Thoracic aorta (tissue), 2 donors: Measurements from ENCODE around the gene MRPS14. TPM values are rescaled to one million over a fixed set of nuclear protein-coding genes. Genes with fewer than 3 reads are reported as not detected.

ENCODE experiments used
- ATAC-seq: fragments of 150-250 bp; one replicate; pipeline ENCODE4 v1.8.0; 2017; ENCODE audit warnings: low read depth; ENCODE audit not compliant: insufficient number of reproducible peaks, low FRiP score
- DNase-seq: peaks from one replicate; pipeline ENCODE4 v3.0.0-alpha.2; 2020; ENCODE audit warnings: low spot score
- H3K27ac ChIP-seq, 2 donors: fragments of 200-600 bp; sonication (generic); 1 replicate in 1 of 2; 2 replicates in 1 of 2; pipeline ENCODE4 v1.5.1; 2016; ENCODE audit warnings: mild to moderate bottlenecking in 2 of 2, moderate library complexity in 2 of 2
- H3K27me3 ChIP-seq: fragments of 200-600 bp; sonication (generic); replicated peaks from 2 replicates; pipeline ENCODE4 v1.6.0; 2016; ENCODE audit warnings: mild to moderate bottlenecking; ENCODE audit not compliant: insufficient read depth
- H3K36me3 ChIP-seq: fragments of 200-600 bp; sonication (generic); one replicate; pipeline ENCODE4 v1.5.1; 2016
- H3K4me1 ChIP-seq, 2 donors: fragments of 200-600 bp; sonication (generic); 1 replicate in 1 of 2; 2 replicates in 1 of 2; pipeline versions ENCODE4 v1.5.1 to v1.6.0; 2016; ENCODE audit warnings: low read depth in 2 of 2, mild to moderate bottlenecking in 1 of 2; ENCODE audit not compliant: control insufficient read depth in 1 of 2
- H3K4me3 ChIP-seq: fragments of 200-600 bp; sonication (generic); 2 replicates; pipeline ENCODE4 v1.5.1; 2016; ENCODE audit warnings: mild to moderate bottlenecking
- H3K9me3 ChIP-seq: fragments of 200-600 bp; sonication (generic); 2 replicates; pipeline ENCODE4 v1.5.1; 2016
- CTCF ChIP-seq: fragments of 200-600 bp; sonication (generic); IDR thresholded peaks from one replicate; pipeline ENCODE4 v1.5.1; 2019; ENCODE audit warnings: antibody characterized with exemption
- total RNA-seq, 2 donors: library from RNA; depleted of rRNA; stranded (reverse); fragments of >200 nt; gene quantifications; one replicate each; pipeline versions ENCODE4 v1.1.0 to v1.2.3, GENCODE V29; 2016

The MRPS14 gene
- total RNA-seq, 2 donors from 2014 or later = 13.5 to 24.2 TPM

DNA sequence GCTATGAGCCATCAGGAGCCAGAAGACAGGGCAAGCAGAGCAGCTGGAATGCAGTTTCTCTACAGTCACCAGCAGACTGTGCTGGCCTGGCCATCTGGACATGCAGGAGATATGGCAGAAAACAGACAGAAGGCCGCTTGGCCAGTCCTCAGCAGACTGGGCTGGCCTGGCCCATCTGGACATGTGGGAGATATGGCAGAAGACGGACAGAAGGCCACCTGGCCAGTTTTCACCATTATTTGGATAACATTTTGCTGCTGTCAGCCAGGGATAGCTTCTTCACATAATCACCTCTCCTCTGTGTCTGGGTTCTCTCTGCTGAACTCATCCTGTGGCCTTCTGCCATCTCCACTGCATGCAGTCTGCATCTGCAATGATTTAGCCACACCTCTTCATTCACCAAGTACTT is 48.5 kb downstream of the MRPS14 start:
- Histone ChIP-seq H3K4me1 (no peaks in the 10 kb centered on the region), H3K27me3 (no peaks in the 10 kb centered on the region), H3K9me3 (no peaks in the 10 kb centered on the region), H3K4me3 (no peak overlapping the region), H3K27ac (no peak overlapping the region), H3K36me3 (no peaks in the 10 kb centered on the region)
- no peak for DNase-seq
- ATAC-seq = no peak
- TF ChIP-seq CTCF = no peak

- DNase-seq (no peak), ATAC-seq (no peak)
- Histone ChIP-seq H3K36me3 (no peaks in the 10 kb centered on the region), H3K9me3 (no peaks in the 10 kb centered on the region), H3K4me1 (peaks cover 19 to 21% of the 10 kb centered on the region in 2 donors), H3K27me3 (no peaks in the 10 kb centered on the region), H3K4me3 (no peak overlapping the region), H3K27ac (no peak overlapping the region)
- no peak for TF ChIP-seq CTCF
These were observed 51.3 kb downstream of the MRPS14 start for GRCh38 chr1:174971902-174972301.

GRCh38 chr1:174971466-174971865 is 51.8 kb downstream of the MRPS14 start:
- H3K27ac ChIP-seq = no peak overlapping the region
- no peak overlapping the region for H3K4me3 ChIP-seq
- no peak for TF ChIP-seq CTCF
- ATAC-seq (no peak), DNase-seq (no peak)
- H3K36me3 ChIP-seq = no peaks in the 10 kb centered on the region
- H3K9me3 ChIP-seq = no peaks in the 10 kb centered on the region
- no peaks in the 10 kb centered on the region for H3K27me3 ChIP-seq
- H3K4me1 ChIP-seq = peaks cover 20 to 23% of the 10 kb centered on the region in 2 donors

DNA sequence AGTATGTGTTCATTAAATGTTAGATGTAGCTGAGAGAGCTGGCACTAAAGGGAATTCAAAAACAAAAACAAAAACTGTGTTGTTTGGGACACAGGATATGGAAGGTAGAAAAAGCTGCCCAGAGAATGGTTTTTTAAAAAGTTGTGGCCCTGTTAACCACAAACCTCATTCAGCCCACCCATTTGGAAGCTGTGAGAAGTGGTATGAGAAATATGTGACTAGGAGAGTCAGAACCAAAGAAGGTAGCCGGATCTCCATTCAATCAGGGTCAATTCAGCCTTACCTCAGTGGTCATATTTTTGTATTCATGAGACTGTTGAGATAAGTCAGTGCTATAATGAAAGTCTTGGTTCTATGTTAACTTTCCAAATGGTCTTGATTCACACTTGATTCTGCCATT is 53.2 kb downstream of the MRPS14 start:
- Histone ChIP-seq H3K36me3 (no peaks in the 10 kb centered on the region), H3K27ac (no peak overlapping the region), H3K4me1 (peaks cover 26 to 38% of the 10 kb centered on the region in 2 donors), H3K27me3 (no peaks in the 10 kb centered on the region), H3K4me3 (no peak overlapping the region), H3K9me3 (no peaks in the 10 kb centered on the region)
- DNase-seq (no peak), ATAC-seq (no peak)
- TF ChIP-seq CTCF = no peak

DNA sequence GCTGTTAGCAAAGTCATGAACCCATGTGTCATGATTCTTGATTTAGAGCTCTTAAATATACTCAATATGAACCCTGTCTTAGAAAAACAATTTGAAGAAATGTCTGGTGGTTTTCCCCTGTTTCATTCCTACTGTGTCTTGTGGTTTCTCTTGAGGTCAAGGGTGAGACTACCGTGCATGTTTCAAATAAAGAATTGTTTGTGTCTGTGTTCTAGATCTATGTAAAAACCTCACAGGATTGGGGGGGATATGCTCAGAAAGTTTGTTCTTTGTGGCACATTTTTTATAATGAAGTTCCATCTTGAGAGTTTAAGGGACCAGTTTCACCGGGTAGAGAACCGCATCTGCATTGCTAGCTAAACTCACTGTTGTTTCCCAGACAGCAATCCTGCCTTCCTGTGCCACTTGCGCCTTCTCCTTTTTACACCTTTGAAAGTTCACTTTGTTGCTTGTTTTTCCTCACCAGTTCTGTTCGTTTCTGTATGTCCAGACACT is 54.4 kb downstream of the MRPS14 start:
- H3K4me1 ChIP-seq = peaks cover 32 to 50% of the 10 kb centered on the region in 2 donors
- no peak for TF ChIP-seq CTCF
- H3K4me3 ChIP-seq = no peak overlapping the region
- peak overlapping the region; percentile 34 to 59 for H3K27ac ChIP-seq
- no peak for DNase-seq
- peak; percentile 53 for ATAC-seq
- no peaks in the 10 kb centered on the region for H3K36me3 ChIP-seq
- H3K9me3 ChIP-seq = no peaks in the 10 kb centered on the region
- no peaks in the 10 kb centered on the region for H3K27me3 ChIP-seq
